ENCODE results near the gene TRIM13. TPM values are rescaled to one million over a fixed set of nuclear protein-coding genes. Genes with fewer than 3 reads are reported as not detected.
"Not testable (repeated sequence)": the region's sequence is repeated elsewhere in the genome, so short reads cannot be mapped to it uniquely, and the experiment has no call there.

Gene TRIM13
- total RNA-seq, 1 experiment from 2014 or later, result 13.7 TPM

GRCh38 chr13:50060718-50061117, 63.9 kb downstream of the TRIM13 start:
- Histone ChIP-seq H3K27ac (ENCODE audit: low read length) (no peak overlapping the region), H3K79me2 (ENCODE audit: low read length) (peaks cover 47% of the 10 kb centered on the region), H3K27me3 (ENCODE audit: low read length) (no peaks in the 10 kb centered on the region), H3K9me3 (ENCODE audit: low read length) (no peaks in the 10 kb centered on the region), H3K36me3 (ENCODE audit: low read depth, low read length) (peaks cover 10% of the 10 kb centered on the region; the same call in 1 of the 2 replicates), H3K4me3 (ENCODE audit: low read length) (no peak overlapping the region), H3K9ac (ENCODE audit: low read length) (no peak overlapping the region), H2AFZ (ENCODE audit: low read length) (no peak overlapping the region), H3K4me2 (ENCODE audit: low read length) (no peak overlapping the region), H4K20me1 (ENCODE audit: low read length) (0 out of 2 replicates have a peak, but pooled peaks cover 6% of the 10 kb centered on the region), H3F3A (ENCODE audit: low read length, unreplicated experiment) (no peaks in the 10 kb centered on the region), H3K9me2 (replicated peaks; ENCODE audit: low read length) (no peaks in the 10 kb centered on the region), H3K4me1 (ENCODE audit: insufficient read depth, low read length) (no peaks in the 10 kb centered on the region)
- ATAC-seq (no peak), DNase-seq (no peak)
- no peak for TF ChIP-seq EZH2phosphoT487 (IDR thresholded peaks at IDR 0.05; ENCODE audit: borderline replicate concordance, low read length)
- no peak for TF ChIP-seq EZH2 (IDR thresholded peaks at IDR 0.05; ENCODE audit: low read length, unreplicated experiment)
- TF ChIP-seq CTCF (conservative IDR thresholded peaks at IDR 0.05; ENCODE audit: low read depth, low read length), result no peak
- BruUV-seq (replicated peaks), result no TSS peak
- ChIA-PET CTCF (no interaction called here), POLR2A (ENCODE audit: unreplicated experiment) (no interaction called here)
- intact Hi-C loops (cut with micrococcal nuclease), result no loop called here

GRCh38 chr13:50062336-50062735, 65.5 kb downstream of the TRIM13 start:
- H3K9me3 ChIP-seq (ENCODE audit: low read length); H4K20me1 ChIP-seq (ENCODE audit: low read length); H3K27ac ChIP-seq (ENCODE audit: low read length); intact Hi-C loops (cut with micrococcal nuclease); DNase-seq; CTCF ChIA-PET; H3K27me3 ChIP-seq (ENCODE audit: low read length); H3K9me2 ChIP-seq (replicated peaks; ENCODE audit: low read length); H3K9ac ChIP-seq (ENCODE audit: low read length); H3K4me3 ChIP-seq (ENCODE audit: low read length); H2AFZ ChIP-seq (ENCODE audit: low read length); BruUV-seq (replicated peaks); H3F3A ChIP-seq (ENCODE audit: low read length, unreplicated experiment); H3K4me1 ChIP-seq (ENCODE audit: insufficient read depth, low read length); ATAC-seq; H3K4me2 ChIP-seq (ENCODE audit: low read length): not testable (repeated sequence)
- Histone ChIP-seq H3K36me3 (ENCODE audit: low read depth, low read length) (peaks cover 21% of the 10 kb centered on the region; the same call in 1 of the 2 replicates), H3K79me2 (ENCODE audit: low read length) (peaks cover 53% of the 10 kb centered on the region)
- POLR2A ChIA-PET (ENCODE audit: unreplicated experiment), result interaction anchor here (0.7 kb wide), 1 partner anchor 65 kb away, joined by 6 read pairs; the partner anchor contains the start of gene TRIM13

DNA sequence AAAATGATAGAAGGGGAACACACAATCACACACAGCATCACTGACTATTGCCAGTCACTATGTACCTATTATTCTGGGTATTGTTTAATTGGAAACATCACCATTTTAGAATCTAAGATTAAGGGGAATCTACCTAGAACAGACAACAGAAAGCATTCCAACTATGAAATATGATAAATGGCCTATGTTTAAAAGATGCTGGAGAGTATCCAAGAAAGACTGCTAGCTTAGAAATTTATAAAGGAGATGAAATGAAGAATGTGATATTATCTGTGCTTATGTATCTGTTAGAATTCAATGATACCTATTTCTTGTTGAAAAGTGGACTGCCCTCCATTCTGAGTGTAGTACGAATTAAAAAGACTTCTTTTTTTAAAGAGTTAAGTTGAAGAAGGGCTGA, 68.9 kb downstream of the TRIM13 start:
- no peak overlapping the region for H3K9ac ChIP-seq (ENCODE audit: low read length)
- H2AFZ ChIP-seq (ENCODE audit: low read length), result no peak overlapping the region
- DNase-seq (no peak), ATAC-seq (no peak)
- no peaks in the 10 kb centered on the region for H3F3A ChIP-seq (ENCODE audit: low read length, unreplicated experiment)
- no peaks in the 10 kb centered on the region for H3K27me3 ChIP-seq (ENCODE audit: low read length)
- TF ChIP-seq CTCF (conservative IDR thresholded peaks at IDR 0.05; ENCODE audit: low read depth, low read length) (no peak), EZH2phosphoT487 (IDR thresholded peaks at IDR 0.05; ENCODE audit: borderline replicate concordance, low read length) (no peak), EZH2 (IDR thresholded peaks at IDR 0.05; ENCODE audit: low read length, unreplicated experiment) (no peak)
- POLR2A ChIA-PET (ENCODE audit: unreplicated experiment), result interaction anchor here (0.6 kb wide), 1 partner anchor 18 kb away, joined by 7 read pairs; no protein-coding TSS in a partner anchor
- H3K9me2 ChIP-seq (replicated peaks; ENCODE audit: low read length), result no peaks in the 10 kb centered on the region
- no peaks in the 10 kb centered on the region for H3K4me1 ChIP-seq (ENCODE audit: insufficient read depth, low read length)
- H3K79me2 ChIP-seq (ENCODE audit: low read length), result peaks cover 74% of the 10 kb centered on the region
- peaks cover 24% of the 10 kb centered on the region; the same call in 1 of the 2 replicates for H3K36me3 ChIP-seq (ENCODE audit: low read depth, low read length)
- H3K4me2 ChIP-seq (ENCODE audit: low read length), result no peak overlapping the region
- H4K20me1 ChIP-seq (ENCODE audit: low read length), result 0 out of 2 replicates have a peak, but pooled peaks cover 2% of the 10 kb centered on the region
- no peak overlapping the region for H3K4me3 ChIP-seq (ENCODE audit: low read length)
- H3K9me3 ChIP-seq (ENCODE audit: low read length), result no peaks in the 10 kb centered on the region
- intact Hi-C loops (cut with micrococcal nuclease), result no loop called here
- H3K27ac ChIP-seq (ENCODE audit: low read length), result no peak overlapping the region
- no TSS peak for BruUV-seq (replicated peaks)
- CTCF ChIA-PET, result no interaction called here

Small RNA genes lying within 50 kb of the gene (microRNA-seq; reads per million reads assigned to microRNA genes)
- gene MIR15A (ENCODE audit: unreplicated experiment), result 1,471 reads per million, percentile 85 among the genes with 10 or more reads in this experiment
- 1,039 reads per million, percentile 85 among the genes with 10 or more reads in this experiment for gene MIR16-1 (ENCODE audit: unreplicated experiment)
- 26.3 reads per million, percentile 49 among the genes with 10 or more reads in this experiment for gene MIR3613 (ENCODE audit: unreplicated experiment)

Other genes starting within 250 kb of the TRIM13 start
- gene KPNA3, start 204.4 kb upstream of the TRIM13 start, total RNA-seq (2014; rRNA removed), result 11.7 and 14.4 TPM in 2 replicates
- 6.3 and 6.8 TPM in 2 replicates for gene SPRYD7, start 60.7 kb upstream of the TRIM13 start, total RNA-seq (2014; rRNA removed)
- gene KCNRG, start 18.4 kb downstream of the TRIM13 start, total RNA-seq (2014; rRNA removed), result 0.15 and 2.4 TPM in 2 replicates

Measured in PC-3 (cell line).